ENCODE results near the gene C5. TPM values are rescaled to one million over a fixed set of nuclear protein-coding genes. Genes with fewer than 3 reads are reported as not detected.
"Not testable (repeated sequence)": the region's sequence is repeated elsewhere in the genome, so short reads cannot be mapped to it uniquely, and the experiment has no call there.

C5 gene
- total RNA-seq, 8 experiments from 2014 or later: 0.91 to 4.1 (median 2.0) TPM

DNA sequence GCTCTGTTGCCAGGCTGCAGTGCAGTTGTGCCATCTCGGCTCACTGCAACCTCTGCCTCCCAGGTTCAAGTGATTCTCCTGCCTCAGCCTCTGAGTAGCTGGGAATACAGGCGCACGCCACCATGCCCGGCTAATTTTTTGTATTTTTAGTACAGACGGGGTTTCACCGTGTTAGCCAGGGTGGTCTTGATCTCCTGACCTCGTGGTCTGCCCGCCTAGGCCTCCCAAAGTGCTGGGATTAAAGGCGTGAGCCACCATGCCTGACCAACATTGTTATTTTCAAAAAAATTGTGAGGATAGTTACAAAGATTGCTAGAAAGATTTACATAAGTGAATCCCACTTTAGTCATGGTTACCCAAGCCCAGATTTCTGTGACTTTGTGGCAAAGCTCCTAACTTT is 78.6 kb downstream of the C5 start:
- WGBS, 10 experiments: 73 to 100% (median 90%) methylated on average over 2 to 8 of the region's 9 CpGs; no CpG with 5 or more reads in 4 of the 10 experiments
- ATAC-seq (replicated peaks in 6 of 8); in situ Hi-C loops (cut with MboI; ENCODE audit: low pct_unique_long_range_greater_than_20kb in 2 of 9, low sequenced_read_pairs in 9 of 9, unreplicated experiment in 9 of 9); H3K4me3 ChIP-seq; H3K4me1 ChIP-seq (replicated peaks in 1 of 2); H3K27ac ChIP-seq: not testable (repeated sequence)

DNA sequence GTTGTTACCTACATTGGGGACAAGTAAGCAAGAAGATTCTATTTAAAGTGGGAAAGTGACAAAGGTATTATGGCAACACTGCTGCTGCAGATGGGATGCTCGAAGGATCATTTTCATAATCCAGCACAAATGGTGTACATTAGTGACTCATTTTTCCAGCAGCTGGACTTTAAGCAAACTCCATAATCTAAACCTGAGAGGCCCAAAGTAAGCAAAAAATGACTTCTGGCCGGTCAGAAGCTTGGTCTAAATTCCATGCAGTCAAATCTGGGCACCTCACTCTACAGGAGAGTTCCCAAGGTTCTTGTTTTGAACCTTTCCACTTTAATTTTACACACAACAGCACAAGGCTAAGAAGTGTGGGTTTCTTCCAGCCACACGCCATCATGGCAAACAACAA is 79.8 kb downstream of the C5 start:
- in situ Hi-C loops (cut with MboI; ENCODE audit: low pct_unique_long_range_greater_than_20kb in 2 of 9, low sequenced_read_pairs in 9 of 9, unreplicated experiment in 9 of 9): no loop called here
- Histone ChIP-seq H3K4me1 (replicated peaks in 1 of 2) (peaks cover 4 to 11% of the 10 kb centered on the region in 2 donors), H3K4me3 (no peak overlapping the region), H3K27ac (no peak overlapping the region)
- 33 to 100% (median 93%) methylated on average over 1 to 3 of the region's 3 CpGs; no CpG with 5 or more reads in 3 of the 10 experiments for WGBS, 10 experiments
- no peak for ATAC-seq (replicated peaks in 6 of 8)

DNA sequence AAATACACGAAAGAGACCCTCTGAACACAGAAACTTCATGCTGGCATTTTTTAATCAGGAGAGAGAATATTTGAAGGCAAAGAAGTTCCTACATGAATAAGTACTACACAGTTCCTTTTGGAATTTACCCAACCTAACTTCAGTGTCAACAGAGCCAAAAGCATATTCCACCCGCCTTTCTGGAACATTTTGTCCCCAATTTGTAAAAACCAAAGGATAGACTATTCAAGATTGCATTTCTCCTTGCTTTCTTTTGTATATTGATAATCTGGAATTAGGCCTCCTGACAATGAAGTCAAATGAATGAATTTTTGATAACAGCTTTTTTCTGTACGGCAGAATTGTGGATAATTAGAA is 84.1 kb downstream of the C5 start:
- in situ Hi-C loops (cut with MboI; ENCODE audit: low pct_unique_long_range_greater_than_20kb in 2 of 9, low sequenced_read_pairs in 9 of 9, unreplicated experiment in 9 of 9): no loop called here
- peak in 4 of 8 experiments; percentile 14 to 43 (median 19) for ATAC-seq (replicated peaks in 6 of 8)
- Histone ChIP-seq H3K4me3 (no peak overlapping the region), H3K27ac (no peak overlapping the region), H3K4me1 (replicated peaks in 1 of 2) (peaks cover 4 to 11% of the 10 kb centered on the region in 2 donors)
- 20 to 80% (median 32%) methylated on average over 1 to 3 of the region's 3 CpGs; no CpG with 5 or more reads in 1 of the 10 experiments for WGBS, 10 experiments

DNA sequence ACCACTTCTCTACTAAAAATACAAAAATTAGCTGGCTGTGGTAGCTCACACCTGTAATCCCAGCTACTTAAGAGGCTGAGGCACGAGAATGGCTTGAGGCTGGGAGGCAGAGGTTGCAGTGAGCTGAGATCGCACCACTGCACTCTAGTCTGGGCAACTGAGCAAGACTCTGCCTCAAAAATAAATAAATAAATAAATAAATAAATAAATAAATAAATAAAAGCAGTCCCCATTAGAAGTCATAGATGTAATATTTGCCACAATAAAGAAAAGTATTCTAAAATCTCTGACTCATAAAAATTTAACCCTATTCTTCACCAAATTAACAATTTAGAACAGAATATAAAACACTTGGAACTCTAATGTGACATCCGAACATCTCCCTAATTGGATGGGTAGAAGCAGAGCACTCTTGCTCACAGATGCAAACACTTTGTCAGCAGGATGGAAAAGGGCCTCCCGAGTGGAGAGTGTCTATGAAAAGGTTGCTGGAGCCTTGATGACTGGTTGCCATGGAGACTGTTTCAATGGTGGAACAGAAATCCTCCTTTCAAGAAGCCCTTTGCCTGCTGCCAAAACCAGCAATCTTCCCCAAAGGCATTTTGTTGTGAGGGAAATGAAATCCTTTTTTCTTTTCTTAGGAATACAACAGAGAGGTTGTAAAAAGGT is 84.6 kb downstream of the C5 start:
- no peak overlapping the region for H3K4me3 ChIP-seq
- peaks cover 4 to 11% of the 10 kb centered on the region in 2 donors for H3K4me1 ChIP-seq (replicated peaks in 1 of 2)
- ATAC-seq (replicated peaks in 6 of 8): peak; percentile 32 to 99 (median 78)
- H3K27ac ChIP-seq: no peak overlapping the region
- in situ Hi-C loops (cut with MboI; ENCODE audit: low pct_unique_long_range_greater_than_20kb in 2 of 9, low sequenced_read_pairs in 9 of 9, unreplicated experiment in 9 of 9): no loop called here
- WGBS, 10 experiments: 0 to 83% (median 43%) methylated on average over 1 to 4 of the region's 4 CpGs

DNA sequence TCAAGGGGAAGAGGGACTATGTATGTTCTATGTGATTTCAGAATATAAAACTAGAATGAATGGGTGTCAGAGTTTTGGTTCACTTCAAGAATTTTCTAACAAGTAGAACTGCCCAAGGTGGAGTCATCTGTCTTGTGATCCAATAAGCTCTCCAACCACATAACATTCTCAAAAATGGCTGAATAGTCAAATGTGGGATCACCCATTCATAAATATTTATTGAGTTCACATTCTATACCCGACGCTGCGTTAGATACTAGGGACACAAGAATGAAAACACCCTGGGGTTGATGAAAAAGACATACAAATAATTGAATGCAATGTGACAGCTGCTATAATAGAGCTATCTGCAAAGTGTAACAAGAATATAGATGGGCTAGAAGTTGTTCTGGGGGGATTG is 88.1 kb downstream of the C5 start:
- ATAC-seq (replicated peaks in 6 of 8): peak in 3 of 8 experiments; percentile 56 to 77 (median 57)
- in situ Hi-C loops (cut with MboI; ENCODE audit: low pct_unique_long_range_greater_than_20kb in 2 of 9, low sequenced_read_pairs in 9 of 9, unreplicated experiment in 9 of 9): no loop called here
- 0 to 100% (median 83%) methylated on average over 1 to 3 of the region's 3 CpGs; no CpG with 5 or more reads in 1 of the 10 experiments for WGBS, 10 experiments
- H3K4me1 ChIP-seq (replicated peaks in 1 of 2): peaks cover 4 to 11% of the 10 kb centered on the region in 2 donors
- H3K4me3 ChIP-seq: no peak overlapping the region
- no peak overlapping the region for H3K27ac ChIP-seq

DNA sequence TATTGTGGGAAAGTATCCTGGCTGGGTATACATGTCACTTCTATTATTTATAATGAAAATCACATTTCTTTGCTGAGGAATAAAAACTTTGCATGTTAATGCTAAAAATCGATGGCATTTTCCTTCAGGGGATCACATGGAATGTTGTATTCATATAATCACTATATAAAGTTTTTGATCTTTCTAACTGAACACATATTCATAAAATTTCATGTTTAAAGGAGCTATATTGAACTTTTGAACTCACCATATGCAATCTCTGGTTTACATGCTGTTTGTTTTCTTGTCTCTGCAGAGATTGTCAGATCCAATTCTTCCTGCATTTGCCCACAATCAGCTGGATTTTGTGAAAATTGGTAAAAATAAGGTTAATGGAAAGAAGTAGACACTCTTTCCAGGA is 90.1 kb downstream of the C5 start:
- Histone ChIP-seq H3K4me1 (replicated peaks in 1 of 2) (no peaks in the 10 kb centered on the region), H3K4me3 (no peak overlapping the region), H3K27ac (no peak overlapping the region)
- WGBS, 10 experiments: 0 to 100% (median 50%) methylated on average over 1 of the region's 1 CpG
- peak in 3 of 8 experiments; percentile 43 to 83 (median 74) for ATAC-seq (replicated peaks in 6 of 8)
- in situ Hi-C loops (cut with MboI; ENCODE audit: low pct_unique_long_range_greater_than_20kb in 2 of 9, low sequenced_read_pairs in 9 of 9, unreplicated experiment in 9 of 9): no loop called here

DNA sequence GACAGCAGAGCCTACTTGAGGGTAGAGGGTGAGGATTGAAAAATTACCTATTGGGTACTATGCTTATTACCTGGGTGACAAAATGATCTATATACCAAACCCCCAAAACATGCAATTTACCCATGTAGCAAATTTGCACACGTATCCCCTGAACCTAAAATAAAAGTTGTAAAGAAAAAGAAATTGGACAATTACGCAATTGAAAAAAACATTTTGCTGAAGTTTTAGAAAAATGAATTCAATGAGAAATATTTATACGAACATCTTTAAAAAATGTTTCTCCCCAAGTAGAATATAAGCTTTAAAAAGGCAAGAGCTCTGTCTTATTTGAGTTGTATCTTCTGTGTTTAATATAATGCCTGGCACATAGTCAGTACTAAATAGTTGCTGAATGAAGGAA is 93.2 kb downstream of the C5 start:
- H3K4me1 ChIP-seq (replicated peaks in 1 of 2): peaks cover 0 to 5% of the 10 kb centered on the region in 2 donors
- WGBS, 10 experiments: 73 to 100% (median 89%) methylated on average over 1 to 3 of the region's 3 CpGs
- H3K4me3 ChIP-seq: no peak overlapping the region
- in situ Hi-C loops (cut with MboI; ENCODE audit: low pct_unique_long_range_greater_than_20kb in 2 of 9, low sequenced_read_pairs in 9 of 9, unreplicated experiment in 9 of 9): no loop called here
- no peak for ATAC-seq (replicated peaks in 6 of 8)
- no peak overlapping the region for H3K27ac ChIP-seq

DNA sequence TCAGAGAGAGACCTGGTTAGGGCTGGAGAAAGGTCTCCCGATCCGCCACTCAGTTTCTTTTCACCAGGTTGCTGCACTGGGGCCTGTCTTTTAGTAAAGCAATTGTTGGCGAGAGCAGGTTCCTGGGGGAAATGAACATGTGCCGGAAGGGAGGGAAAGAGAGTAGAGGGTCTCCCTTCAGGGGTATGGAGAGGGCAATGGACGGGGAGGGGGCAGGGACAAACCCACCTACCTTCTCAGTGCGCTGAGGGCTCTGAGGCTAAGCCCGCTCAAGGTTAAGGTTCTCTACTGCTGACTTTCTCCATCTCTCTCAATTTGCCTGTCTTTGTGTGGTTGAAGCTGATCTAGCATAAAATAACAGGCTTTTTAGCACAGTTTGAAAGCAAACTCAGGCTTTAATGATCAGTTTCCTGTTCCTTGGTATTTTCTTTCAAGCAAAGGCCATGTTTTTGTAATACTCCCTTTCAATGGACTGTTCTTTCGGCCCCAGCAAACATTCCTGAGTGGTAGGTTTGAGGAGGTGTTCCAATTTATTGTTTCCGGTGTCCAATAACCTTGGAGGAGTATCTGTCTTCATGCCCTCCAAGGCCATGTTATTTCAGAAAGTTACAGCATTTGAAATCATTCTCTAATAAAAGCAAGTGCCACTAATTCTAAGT is 98.0 kb downstream of the C5 start:
- in situ Hi-C loops (cut with MboI; ENCODE audit: low pct_unique_long_range_greater_than_20kb in 2 of 9, low sequenced_read_pairs in 9 of 9, unreplicated experiment in 9 of 9): no loop called here
- 80 to 100% (median 92%) methylated on average over 2 to 7 of the region's 9 CpGs for WGBS, 10 experiments
- Histone ChIP-seq H3K4me1 (replicated peaks in 1 of 2) (peaks cover 0 to 5% of the 10 kb centered on the region in 2 donors), H3K27ac (no peak overlapping the region), H3K4me3 (no peak overlapping the region)
- ATAC-seq (replicated peaks in 6 of 8): no peak

DNA sequence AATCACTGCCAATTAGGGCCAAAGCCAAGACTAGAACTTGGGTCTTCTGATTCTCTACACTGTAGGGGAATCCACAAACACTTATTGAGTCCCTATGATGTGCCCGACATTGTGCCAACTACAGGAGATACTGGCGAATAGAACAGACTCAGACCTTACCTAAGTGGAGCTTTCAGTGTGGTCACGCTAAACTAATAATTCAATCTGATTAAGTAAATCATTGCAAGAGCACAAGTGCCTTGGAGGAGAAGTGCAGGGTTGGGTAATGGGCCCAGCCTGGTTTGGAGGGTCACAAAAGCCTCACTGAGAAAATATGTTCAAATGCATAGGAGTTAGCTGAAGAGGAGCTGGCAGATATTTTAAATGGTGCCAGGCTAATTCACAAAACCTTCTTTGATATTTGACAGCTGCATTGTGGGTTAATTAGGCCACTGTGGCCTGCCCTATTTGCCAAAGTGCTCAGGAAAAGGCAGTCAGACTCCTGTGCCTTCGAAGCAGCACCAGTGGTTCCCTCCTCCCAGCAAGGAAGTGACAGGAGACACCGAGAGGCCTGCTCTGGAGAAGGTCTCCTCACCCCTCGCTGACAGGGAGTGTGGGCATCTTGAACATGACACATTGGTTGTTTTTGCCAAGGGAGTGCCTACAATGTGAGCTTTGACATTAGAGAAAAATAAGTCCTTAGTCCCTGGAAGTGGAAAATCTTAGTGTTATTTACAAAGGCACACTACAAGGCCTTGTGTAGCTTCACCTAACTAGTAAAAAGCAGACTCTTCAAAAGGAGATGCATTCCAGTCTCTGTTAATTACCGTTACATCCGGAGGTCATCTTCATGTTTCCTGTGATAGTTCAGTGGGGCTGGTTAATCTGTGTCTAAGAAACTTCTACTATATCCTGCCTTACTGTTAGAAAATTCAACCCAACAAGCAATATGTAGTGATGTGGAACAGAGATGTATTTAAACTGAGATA is 99.4 kb downstream of the C5 start:
- Histone ChIP-seq H3K27ac (no peak overlapping the region), H3K4me1 (replicated peaks in 1 of 2) (peaks cover 0 to 5% of the 10 kb centered on the region in 2 donors), H3K4me3 (no peak overlapping the region)
- 55 to 92% (median 85%) methylated on average over 3 to 7 of the region's 8 CpGs; no CpG with 5 or more reads in 1 of the 10 experiments for WGBS, 10 experiments
- ATAC-seq (replicated peaks in 6 of 8): no peak
- in situ Hi-C loops (cut with MboI; ENCODE audit: low pct_unique_long_range_greater_than_20kb in 2 of 9, low sequenced_read_pairs in 9 of 9, unreplicated experiment in 9 of 9): no loop called here

DNA sequence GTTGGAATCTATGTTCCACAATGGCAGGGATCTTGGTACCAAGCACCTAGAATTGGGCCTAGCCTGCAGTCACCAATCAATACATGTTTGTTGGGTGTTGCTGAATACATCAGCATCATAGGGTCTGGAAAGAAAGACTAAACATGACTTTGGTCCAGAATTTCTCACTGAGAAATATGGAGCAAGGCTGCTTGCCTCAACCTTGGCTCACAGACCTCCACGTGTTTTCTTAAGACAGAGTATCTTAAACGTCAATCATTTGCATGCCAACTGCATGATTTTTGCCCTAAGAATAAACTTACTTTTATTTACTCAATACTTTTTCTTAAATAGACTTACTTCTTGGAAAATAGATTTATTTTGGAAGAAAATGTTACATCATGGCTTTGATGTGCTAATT is 100.8 kb downstream of the C5 start:
- no peak overlapping the region for H3K27ac ChIP-seq
- no peak for ATAC-seq (replicated peaks in 6 of 8)
- in situ Hi-C loops (cut with MboI; ENCODE audit: low pct_unique_long_range_greater_than_20kb in 2 of 9, low sequenced_read_pairs in 9 of 9, unreplicated experiment in 9 of 9): loop anchor here in 5 of 9 experiments (25.0 kb wide), 2 partner anchors 162 to 187 kb away; partner anchors contain the start of gene FBXW2 (in 1 of the 5)
- peaks cover 0 to 5% of the 10 kb centered on the region in 2 donors for H3K4me1 ChIP-seq (replicated peaks in 1 of 2)
- 62 to 100% (median 81%) methylated on average over 1 to 2 of the region's 2 CpGs; no CpG with 5 or more reads in 2 of the 10 experiments for WGBS, 10 experiments
- H3K4me3 ChIP-seq: no peak overlapping the region

DNA sequence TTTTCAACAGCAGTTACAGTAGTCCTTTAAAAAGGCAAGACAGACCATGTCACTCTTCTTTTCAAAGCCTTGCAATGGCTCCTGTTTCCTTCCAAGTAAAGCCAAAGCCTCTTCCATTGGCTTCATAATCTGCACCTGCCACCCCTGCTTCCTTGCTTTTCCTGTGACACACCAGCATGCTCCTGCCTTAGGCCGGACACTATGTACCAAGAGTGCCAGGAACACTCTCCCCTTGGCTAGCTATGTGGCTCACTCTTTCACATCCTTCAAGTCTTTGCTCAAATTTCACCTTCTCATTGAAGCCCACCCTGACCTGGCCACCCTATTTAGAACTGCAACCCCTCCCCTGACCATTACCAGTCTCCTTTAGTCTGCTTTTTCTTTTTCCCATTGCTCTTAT is 101.3 kb downstream of the C5 start:
- H3K4me3 ChIP-seq: no peak overlapping the region
- no peak for ATAC-seq (replicated peaks in 6 of 8)
- 100% methylated on average over 1 of the region's 1 CpG; no CpG with 5 or more reads in 5 of the 10 experiments for WGBS, 10 experiments
- no peak overlapping the region for H3K27ac ChIP-seq
- peaks cover 0 to 4% of the 10 kb centered on the region in 2 donors for H3K4me1 ChIP-seq (replicated peaks in 1 of 2)
- in situ Hi-C loops (cut with MboI; ENCODE audit: low pct_unique_long_range_greater_than_20kb in 2 of 9, low sequenced_read_pairs in 9 of 9, unreplicated experiment in 9 of 9): loop anchor here in 5 of 9 experiments (25.0 kb wide), 2 partner anchors 162 to 187 kb away; partner anchors contain the start of gene FBXW2 (in 1 of the 5)

DNA sequence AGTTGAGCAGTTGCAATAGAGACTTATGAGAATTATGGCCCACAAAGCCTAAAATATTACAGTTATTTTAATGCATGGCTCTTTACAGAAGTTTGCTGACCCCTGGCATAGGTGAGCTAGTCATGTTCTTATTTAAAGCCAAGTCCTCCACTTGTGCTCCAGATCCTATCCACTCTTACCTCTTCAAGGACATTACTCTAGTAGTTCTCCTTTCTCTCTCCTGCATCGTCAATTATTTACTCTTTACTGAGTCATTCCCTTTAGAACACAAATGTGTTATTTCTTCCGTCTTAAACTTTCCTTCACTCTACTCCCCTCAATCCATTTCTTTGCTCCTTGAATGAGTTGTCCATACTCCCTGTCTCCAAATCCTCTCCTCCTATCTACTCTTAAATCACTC is 102.9 kb downstream of the C5 start:
- Histone ChIP-seq H3K27ac (no peak overlapping the region), H3K4me3 (no peak overlapping the region), H3K4me1 (replicated peaks in 1 of 2) (peaks cover 0 to 2% of the 10 kb centered on the region in 2 donors)
- no peak for ATAC-seq (replicated peaks in 6 of 8)
- in situ Hi-C loops (cut with MboI; ENCODE audit: low pct_unique_long_range_greater_than_20kb in 2 of 9, low sequenced_read_pairs in 9 of 9, unreplicated experiment in 9 of 9): loop anchor here in 5 of 9 experiments (25.0 kb wide), 2 partner anchors 160 to 185 kb away; partner anchors contain the start of gene FBXW2 (in 1 of the 5)
- 78 to 100% (median 92%) methylated on average over 2 of the region's 2 CpGs; no CpG with 5 or more reads in 1 of the 10 experiments for WGBS, 10 experiments
